ENCODE results near the gene PSMB7. TPM values are rescaled to one million over a fixed set of nuclear protein-coding genes. Genes with fewer than 3 reads are reported as not detected.

Gene PSMB7
- total RNA-seq, 1 donor from 2014 or later = 181 TPM

- DNase-seq (ENCODE audit: low spot score in 2 of 2) (no peak), FAIRE-seq (no peak)
Measured at GRCh38 chr9:124332361-124333202, 82.7 kb downstream of the PSMB7 start.

- DNase-seq (ENCODE audit: low spot score in 2 of 2) = no peak
- no peak for FAIRE-seq
Measured at GRCh38 chr9:124331580-124331979, 83.7 kb downstream of the PSMB7 start.

- FAIRE-seq = no peak
- DNase-seq (ENCODE audit: low spot score in 2 of 2) = no peak
Measured at GRCh38 chr9:124330011-124330697, 85.1 kb downstream of the PSMB7 start.

GRCh38 chr9:124329206-124329792 lies 85.9 kb downstream of the PSMB7 start:
- FAIRE-seq (no peak), DNase-seq (ENCODE audit: low spot score in 2 of 2) (no peak)

DNA sequence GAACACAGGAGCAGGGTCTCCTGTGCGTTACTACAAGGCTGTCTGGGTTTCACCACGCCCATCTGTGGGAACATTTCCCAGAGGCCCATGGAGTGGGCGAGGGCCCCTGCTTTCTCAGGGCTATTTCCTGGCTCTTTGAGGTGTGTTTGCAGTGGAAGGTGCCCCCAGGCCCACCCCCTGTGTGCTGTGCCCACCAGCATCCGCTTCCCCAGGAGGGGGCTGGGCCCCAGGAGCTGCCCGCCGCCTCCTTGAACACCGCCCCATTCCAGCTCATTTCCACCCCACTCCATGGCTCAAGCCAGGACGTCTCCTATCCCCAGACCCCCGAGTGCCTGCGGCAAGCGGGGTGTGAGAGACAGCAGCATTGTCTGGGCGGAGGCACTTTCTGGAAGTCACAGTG lies 87.0 kb downstream of the PSMB7 start:
- FAIRE-seq (no peak), DNase-seq (ENCODE audit: low spot score in 2 of 2) (no peak)

- no peak for DNase-seq (ENCODE audit: low spot score in 2 of 2)
- FAIRE-seq = no peak
Measured at GRCh38 chr9:124327491-124327890, 87.8 kb downstream of the PSMB7 start.

DNA sequence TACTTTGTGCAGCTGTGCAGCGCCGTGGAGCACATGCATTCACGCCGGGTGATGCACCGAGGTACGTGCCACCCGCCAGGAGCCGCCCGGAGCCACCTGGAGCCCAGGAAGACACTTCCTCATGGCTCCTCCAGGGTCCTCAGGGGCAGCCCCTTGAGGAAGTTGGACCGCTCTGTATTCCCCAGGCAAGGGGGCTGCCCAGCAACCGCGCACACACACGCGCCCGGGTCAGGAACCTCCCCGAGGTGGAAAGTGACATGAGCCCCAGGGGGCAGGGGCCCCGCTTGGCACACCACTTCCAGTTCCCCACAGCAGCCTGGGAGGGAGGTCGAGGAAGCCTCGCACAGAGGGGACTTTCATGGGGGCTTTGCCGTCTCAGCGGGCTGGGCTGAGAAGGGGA lies 88.9 kb downstream of the PSMB7 start:
- FAIRE-seq (no peak), DNase-seq (ENCODE audit: low spot score in 2 of 2) (no peak)

- no peak for FAIRE-seq
- DNase-seq (ENCODE audit: low spot score in 2 of 2) = no peak
Measured at GRCh38 chr9:124325816-124326215, 89.4 kb downstream of the PSMB7 start.

DNA sequence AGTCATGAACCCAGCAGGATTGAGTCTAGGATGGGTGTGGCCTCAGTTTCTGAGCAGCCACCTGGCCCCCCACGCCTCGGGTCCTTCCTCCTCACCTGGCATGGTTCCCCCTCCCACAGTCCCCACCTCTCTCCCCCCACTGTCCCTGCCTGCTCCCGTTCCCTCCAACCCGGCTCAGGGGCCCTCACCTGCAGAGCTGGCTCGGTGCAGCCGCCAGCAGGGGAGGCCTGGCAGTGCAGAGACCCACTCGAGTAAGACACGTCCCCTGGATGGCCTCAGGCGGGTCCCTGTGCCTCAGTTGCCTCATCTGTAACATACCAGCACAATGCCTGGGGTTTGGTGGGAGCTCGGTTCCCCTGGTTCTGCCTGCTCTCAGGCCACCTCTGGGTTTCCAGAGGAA lies 91.3 kb downstream of the PSMB7 start:
- FAIRE-seq = no peak
- DNase-seq (ENCODE audit: low spot score in 2 of 2) = no peak

DNA sequence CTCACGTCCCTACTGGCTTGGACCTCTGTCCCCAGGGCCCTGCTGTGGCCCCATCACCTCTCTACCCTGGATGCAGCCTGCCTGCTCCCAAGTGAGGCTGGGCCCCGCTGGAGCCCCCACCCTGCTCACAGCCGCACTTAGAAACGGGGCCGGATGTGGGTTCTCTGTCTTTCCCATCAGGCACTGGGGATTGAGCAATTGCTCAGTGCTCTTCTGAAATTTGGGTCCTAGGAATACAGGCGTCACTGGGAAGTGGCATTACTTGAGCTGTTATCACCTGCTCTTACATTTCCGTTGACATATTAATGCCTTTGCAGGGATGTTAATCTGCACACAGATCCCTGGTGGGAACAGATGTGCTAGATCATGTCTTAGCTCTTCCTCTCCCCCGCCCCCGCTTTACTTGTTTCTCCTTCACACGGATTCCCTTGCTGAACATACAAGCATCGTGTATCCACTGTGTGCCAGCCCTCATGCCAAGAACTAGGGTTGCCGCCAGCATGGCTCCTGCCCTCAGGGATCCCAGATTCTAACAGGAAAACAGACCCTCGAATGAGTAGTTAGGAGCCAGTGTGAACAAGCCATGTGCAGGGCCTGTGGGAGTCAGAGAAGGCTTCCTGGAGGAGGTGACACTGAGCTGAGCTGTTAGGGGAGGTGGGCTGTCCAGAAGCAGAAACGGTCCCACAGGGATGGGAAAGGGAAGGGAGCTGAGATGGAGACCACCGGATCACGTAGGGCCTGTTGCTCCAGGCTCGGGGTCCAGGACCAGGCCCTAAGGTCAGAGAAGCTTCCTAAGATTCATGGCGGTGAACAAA lies 92.4 kb downstream of the PSMB7 start:
- DNase-seq (ENCODE audit: low spot score in 2 of 2) = no peak
- no peak for FAIRE-seq

DNA sequence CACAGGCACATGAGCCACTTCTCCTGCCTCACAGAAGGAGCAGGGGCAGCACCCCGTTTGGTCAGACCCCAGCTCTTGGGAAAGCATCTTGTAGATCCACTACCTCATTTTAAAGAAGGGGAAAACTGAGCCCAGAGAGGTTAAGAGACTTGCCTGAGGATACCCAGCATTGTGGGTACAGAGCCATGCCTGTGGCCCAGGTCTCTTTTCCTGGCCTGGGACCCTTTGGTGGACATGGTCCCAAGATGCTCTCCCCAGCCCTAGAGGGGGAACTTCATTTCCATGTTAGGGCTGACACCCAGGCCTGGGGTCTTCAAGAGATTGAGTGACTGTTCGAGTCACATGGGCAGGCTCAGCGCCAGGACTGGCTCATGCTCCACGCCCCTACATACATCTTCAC lies 93.3 kb downstream of the PSMB7 start:
- no peak for DNase-seq (ENCODE audit: low spot score in 2 of 2)
- FAIRE-seq = no peak

DNA sequence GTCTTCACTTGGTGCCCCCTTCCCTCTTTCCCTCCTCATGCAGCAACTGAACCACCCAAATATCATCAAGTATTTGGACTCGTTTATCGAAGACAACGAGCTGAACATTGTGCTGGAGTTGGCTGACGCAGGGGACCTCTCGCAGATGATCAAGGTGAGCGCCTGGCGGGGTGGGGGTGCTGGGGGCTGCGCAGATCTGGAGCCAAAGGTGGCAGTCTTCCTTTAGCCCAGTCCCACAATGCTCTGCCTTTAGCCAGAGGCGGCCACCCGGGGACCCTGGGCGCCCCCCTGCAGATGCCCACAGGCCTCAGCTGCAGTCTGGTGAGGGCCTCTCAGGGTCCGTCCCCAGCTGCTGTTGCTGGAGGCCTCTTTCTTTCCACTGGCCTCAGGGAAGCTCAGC lies 93.8 kb downstream of the PSMB7 start:
- DNase-seq (ENCODE audit: low spot score in 2 of 2) (no peak), FAIRE-seq (no peak)

GRCh38 chr9:124320062-124320973 lies 94.9 kb downstream of the PSMB7 start:
- FAIRE-seq (no peak), DNase-seq (ENCODE audit: low spot score in 2 of 2) (peak; percentile 56 to 85)

DNA sequence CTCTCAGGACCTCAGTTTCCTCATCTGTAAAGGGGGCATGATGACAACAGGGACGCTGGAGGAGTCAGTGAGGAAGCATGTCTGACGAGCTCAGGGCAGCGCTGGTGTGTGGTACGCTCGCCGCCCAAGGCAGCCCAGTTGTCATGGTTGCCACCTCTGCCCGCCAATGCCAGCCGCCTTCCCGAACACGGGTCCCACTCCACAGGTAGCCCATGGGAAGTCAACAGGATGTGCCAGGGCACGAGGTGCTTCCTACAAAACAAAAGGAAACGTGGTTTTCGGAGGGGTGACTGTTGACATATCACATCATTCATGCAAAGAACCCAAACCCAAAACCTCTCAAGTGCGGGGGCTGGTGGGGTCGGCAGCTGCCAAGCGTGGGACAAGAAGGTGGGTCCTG lies 99.4 kb downstream of the PSMB7 start:
- DNase-seq (ENCODE audit: low spot score in 2 of 2) (no peak), FAIRE-seq (no peak)

GRCh38 chr9:124313940-124314339 lies 101.3 kb downstream of the PSMB7 start:
- no peak for FAIRE-seq
- DNase-seq (ENCODE audit: low spot score in 2 of 2) = no peak

- FAIRE-seq (no peak), DNase-seq (ENCODE audit: low spot score in 2 of 2) (no peak)
Measured at GRCh38 chr9:124312290-124313265, 102.7 kb downstream of the PSMB7 start.

- FAIRE-seq (no peak), DNase-seq (ENCODE audit: low spot score in 2 of 2) (no peak)
Measured at GRCh38 chr9:124311283-124311682, 104.0 kb downstream of the PSMB7 start.

GRCh38 chr9:124309667-124310084 lies 105.6 kb downstream of the PSMB7 start:
- DNase-seq (ENCODE audit: low spot score in 2 of 2) (no peak), FAIRE-seq (no peak)

Measured in frontal cortex (tissue), 4 donors.